ENCODE measurements around the gene TBX2.
"Not testable (repeated sequence)": the region's sequence is repeated elsewhere in the genome, so short reads cannot be mapped to it uniquely, and the experiment has no call there.

Gene TBX2

DNA sequence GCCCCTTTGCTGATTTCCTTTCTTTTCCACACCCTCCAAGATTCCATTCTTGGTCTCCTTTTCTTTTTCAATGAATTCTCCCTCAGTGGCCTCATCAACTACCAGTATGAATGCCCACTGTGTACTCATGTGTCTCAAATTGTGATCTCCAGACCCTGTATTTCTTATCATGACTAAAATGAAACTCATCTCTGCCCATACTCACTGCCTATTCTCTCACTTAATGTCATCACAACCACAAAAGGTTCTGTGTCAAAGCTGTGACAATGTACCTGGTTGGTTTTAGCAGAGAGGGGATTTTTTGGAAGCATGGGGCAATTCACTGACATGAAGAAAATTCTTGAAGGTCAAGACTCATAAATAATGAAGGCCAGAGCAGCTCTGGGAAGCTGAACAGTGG is 41.1 kb downstream of the TBX2 start:
- DNase-seq: no peak

DNA sequence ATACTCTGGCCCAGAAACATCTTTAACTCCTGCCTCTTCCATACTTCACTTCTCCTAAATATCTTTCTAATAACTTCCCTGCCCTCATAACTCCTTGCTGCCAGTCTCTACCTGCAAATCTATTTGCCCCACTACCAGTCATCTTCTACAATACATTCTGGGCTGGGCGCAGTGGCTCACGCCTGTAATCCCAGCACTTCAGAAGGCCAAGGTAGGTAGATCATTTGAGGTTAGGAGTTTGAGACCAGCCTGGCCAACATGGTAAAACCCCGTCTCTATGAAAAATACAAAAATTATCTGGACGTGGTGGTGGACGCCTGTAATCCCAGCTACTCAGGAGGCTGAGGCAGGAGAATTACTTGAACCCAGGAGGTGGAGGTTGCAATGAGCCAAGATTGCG is 41.9 kb downstream of the TBX2 start:
- DNase-seq: not testable (repeated sequence)

DNA sequence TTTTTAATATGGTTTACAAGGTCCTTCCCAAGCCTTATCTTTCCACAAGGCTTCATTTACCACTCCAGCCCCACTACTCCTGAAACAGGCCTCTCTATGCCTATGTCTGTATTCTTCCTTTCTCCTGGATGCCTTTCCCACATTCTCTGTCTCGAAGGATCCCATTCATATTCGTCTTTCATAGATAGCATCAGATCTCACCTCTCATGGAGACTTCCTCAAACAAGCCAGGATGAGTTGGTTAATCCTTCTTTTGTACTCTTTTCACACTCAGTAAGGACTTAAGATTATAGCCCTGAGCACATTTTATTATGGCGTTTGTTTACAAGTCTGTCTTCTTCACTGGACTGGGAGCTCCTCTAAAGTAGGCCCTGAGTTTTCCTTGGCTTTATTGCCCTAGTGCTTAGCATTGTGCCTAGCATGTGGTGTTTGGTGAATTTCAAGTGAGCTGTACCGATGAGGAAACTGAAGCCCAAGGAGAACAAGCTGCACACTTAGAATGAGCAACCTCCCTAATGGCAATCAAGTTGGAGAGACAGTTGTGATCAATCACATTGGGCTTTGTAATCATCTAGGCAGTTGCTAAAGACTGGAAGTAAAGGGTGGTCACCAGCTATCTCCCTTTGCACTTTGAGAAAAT is 42.6 kb downstream of the TBX2 start:
- no peak for DNase-seq

- DNase-seq: no peak
Observed at GRCh38 chr17:61442878-61443474, 43.3 kb downstream of the TBX2 start.

DNA sequence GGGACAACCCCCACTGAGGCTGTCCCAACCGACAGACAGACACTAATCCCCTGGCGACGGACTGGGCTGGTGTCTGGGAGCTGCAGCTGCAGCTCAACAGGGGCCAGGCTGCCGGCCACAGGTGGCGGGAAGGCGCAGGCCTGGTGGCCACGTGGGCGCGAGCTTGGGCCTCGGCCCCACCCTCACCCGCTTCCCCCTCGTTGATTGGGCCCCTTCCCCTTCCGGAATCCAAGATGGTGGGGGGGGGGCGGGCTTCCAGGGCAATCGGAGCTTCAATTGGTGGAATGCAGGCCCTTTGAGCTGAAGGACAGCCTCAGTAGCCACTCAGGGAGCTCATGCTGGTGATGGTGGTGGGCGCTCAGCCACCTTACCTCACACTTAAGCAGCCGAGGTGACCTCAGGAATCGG is 43.8 kb downstream of the TBX2 start:
- DNase-seq: no peak

DNA sequence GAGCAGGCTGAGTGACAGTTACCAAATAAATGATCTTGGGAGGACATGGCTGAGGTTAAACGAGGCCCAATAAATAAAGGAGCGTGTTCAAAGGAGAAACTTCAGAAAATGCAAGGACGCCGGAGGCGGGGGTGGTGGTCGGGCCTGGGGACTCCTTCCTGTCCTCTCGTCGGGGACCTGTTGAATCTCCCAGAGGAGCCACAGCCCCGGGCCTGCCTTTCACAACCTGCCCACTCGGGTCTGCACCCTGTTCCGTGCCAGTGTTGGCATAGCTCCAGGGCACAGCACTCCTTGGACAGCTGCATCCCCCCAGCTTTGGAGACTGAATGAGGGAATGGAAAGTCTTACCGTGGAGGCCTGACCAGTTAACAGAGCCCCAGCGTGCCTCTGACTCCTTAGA is 44.4 kb downstream of the TBX2 start:
- DNase-seq: no peak

GRCh38 chr17:61444831-61445230 is 45.2 kb downstream of the TBX2 start:
- no peak for DNase-seq

- DNase-seq: no peak
Observed at GRCh38 chr17:61447358-61447757, 47.7 kb downstream of the TBX2 start.

DNA sequence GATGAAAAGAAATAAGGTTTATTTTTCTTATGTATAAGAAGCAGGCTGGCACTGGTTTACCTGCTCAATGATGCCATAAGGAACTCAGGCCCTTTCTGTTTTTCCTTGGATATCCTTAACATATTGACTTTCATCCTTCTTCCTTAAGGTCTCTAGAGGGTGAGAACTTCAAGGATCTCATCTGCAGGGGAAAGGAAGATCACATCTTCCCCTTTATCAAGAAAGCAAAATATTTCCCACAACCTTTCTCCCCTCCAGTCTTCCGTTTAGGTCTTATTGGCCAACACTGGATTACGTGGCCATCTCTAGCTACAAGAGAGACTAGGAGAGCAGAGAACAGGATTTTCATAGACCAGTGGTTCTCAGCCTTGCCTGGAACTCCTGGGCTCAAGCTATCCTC is 48.4 kb downstream of the TBX2 start:
- DNase-seq: no peak

DNA sequence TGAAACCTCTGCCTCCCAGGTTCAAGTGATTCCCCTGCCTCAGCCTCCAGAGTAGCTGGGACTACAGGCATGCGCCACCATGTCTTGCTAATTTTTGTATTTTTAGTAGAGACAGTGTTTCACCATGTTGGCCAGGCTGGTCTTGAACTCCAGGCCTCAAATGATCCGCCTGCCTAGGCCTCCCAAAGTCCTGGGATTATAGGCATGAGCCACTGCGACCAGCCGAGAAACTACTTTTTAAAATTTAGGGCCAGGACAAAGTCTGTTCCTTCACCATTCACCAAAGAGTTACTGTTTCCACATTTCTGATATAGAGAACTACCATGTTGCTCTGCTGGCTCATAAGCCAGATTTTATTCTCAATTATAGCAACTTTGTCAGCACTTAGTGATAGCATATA is 49.5 kb downstream of the TBX2 start:
- DNase-seq: not testable (repeated sequence)

DNA sequence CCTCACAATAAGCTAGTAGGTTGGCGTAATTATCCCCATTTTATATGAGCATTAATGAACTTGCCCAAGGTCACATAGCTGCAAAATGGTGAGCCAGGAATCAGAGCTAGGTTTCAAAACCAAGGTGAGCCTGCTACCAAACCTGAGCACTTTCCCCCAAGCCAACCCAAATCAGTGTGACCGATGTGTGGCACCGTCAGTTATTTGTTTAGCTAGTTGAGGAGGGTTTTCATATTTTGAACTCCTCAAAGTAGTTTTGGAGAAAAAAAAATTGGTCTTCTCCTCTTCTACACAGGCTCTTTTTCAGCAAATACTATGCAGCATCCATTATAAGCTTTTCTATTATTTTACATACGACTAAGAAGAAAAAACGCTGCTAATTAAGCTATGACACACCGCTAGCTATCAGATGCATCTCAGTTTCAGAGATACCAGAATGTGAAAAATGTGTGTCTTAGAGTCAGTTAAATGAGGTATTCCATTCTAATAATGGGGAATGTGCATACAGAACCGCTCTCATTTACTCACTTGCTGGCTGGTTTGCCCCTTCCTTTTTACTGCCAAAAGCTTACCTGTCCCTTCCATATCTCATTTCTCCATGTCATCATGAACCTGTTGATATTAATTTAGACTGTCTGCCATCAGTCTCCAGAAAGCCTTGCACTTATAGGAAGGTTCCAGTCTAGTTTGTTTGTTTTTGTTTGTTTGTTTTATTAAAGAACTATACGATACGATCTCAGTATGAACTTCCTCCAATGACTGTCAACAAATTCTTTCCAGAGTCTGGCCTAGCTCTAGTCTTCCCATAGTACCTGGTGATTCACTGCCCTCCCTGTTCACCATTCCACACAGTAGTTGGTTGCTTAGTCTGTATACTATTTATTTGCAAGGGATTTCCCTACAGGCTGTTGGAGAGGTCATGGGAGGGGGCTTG is 50.3 kb downstream of the TBX2 start:
- no peak for DNase-seq

- DNase-seq: no peak
Observed at GRCh38 chr17:61450641-61451537, 51.2 kb downstream of the TBX2 start.

- no peak for DNase-seq
Observed at GRCh38 chr17:61451538-61452300, 52.1 kb downstream of the TBX2 start.

DNA sequence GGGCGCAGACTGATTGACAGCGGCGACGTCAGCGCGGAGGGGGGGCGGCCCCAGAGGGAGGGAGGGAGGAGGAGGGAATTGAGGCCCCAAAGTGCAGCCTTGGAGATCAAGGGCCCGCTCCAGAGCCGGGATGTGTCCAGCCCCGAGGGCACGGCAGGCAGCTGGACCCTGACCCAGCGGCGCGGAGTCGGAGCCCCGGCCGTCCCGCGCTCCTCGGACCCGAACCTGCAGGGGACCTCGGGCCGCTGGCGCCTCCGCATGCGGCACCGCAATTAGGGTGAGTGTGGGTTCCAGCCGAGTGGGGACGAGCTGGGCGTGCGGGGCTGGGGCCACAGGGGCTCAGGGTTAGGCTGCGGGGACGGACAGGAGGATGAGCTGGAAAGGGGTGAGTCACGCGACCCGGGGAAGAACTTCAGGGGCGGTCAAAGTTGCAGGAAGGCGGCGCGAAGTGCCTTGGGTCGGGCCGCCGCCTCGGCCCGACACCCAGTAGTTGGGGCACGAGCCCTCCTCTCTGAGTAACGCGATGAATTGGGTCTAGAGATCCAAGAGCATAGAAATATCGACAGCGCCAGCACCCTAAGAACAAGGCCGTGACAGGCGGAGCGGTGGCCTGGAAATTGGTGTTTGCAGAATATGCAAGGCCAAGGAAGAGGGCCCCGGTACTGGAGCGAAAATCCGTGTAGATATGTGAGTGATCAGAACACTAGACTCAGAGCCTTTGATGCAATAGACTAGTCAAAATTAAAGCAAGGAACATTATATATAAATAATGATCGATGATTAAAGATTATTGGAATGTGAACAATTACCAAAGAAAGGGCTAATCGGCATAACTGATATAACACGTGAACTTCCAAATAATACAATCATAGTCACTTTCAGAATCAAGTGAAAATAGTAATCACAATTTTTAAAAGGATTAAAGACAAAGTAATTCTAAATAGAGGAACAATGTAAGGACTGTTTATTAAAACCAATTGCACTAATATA is 53.0 kb downstream of the TBX2 start, which contains the start of gene TBX4:
Gene TBX4, plus strand, starts transcription at position 122 of the 990 bp plus-strand sequence. CDS start 4,069 bp downstream, outside the sequence.
- DNase-seq: no peak

GRCh38 chr17:61453566-61454380 is 54.1 kb downstream of the TBX2 start:
- no peak for DNase-seq

GRCh38 chr17:61454381-61455323 is 55.0 kb downstream of the TBX2 start:
- DNase-seq: no peak

DNA sequence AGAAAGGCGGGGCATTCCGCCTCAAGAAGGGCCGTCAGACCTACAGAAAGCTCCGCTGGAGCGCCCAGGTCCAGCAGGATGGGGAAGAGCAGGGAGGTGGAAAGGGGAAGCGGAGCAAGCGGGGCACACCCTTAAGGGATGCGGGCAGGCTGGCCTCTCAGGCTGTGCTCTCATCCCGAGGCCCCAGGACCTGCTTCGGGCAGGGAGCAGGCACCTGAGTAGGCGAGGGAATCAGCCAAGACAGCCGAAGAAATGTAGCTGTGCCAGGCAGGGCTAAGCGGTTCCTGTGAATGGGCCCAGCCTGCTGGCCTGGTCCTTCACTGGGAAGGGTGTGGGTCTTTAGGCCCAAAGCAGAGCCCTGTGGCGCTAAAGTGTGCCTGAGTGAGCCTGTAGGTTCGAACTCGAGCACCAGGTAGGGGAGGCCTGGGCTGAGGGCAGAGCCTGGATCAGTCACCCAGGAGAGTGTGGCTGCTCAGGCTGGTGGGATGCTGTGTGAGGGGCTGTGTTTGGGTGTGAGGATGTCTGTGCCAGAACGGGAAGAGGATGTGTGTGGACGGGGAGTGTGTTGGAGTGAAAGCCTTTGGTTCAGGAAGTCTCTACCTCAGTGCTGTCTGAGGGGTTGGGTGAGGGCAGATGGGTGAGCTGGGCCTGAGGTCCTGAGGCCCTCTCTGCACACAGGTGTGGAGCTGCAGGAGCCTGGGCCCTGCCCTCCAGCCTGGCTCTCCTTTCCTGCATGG is 55.8 kb downstream of the TBX2 start:
- DNase-seq: no peak

Data from CD4-positive, alpha-beta T cell treated with Interferon gamma for 1 hour (primary cell).